CD4-positive, CD25-positive, alpha-beta regulatory T cell (primary cell): ENCODE data around the gene ZNF407. TPM values are rescaled to one million over a fixed set of nuclear protein-coding genes. Genes with fewer than 3 reads are reported as not detected.

ENCODE experiments used
- ATAC-seq, 2 donors: fragments of 150-1000 bp; cut with Tn5 transposase; one replicate each; pipeline ENCODE4 v1.10.0; 2021; ENCODE audit warnings: low read depth in 2 of 2, moderate number of reproducible peaks in 2 of 2, moderate library complexity in 1 of 2
- DNase-seq, 3 donors: peaks; one replicate each; pipeline versions ENCODE4 v3.0.0 to v3.0.0-alpha.2; 2012 to 2022; ENCODE audit warnings: mixed read lengths in 1 of 3
- H3K27ac ChIP-seq: one replicate; pipeline ENCODE4 v1.7.0; 2013; ENCODE audit warnings: mild to moderate bottlenecking, low read length; ENCODE audit not compliant: insufficient read depth, poor library complexity, severe bottlenecking
- H3K27me3 ChIP-seq: one replicate; pipeline ENCODE4 v1.7.0; 2013; ENCODE audit warnings: low read length; ENCODE audit not compliant: control insufficient read depth, insufficient read depth
- H3K36me3 ChIP-seq: one replicate; pipeline ENCODE4 v1.7.0; 2013; ENCODE audit warnings: mild to moderate bottlenecking, low read length, moderate library complexity; ENCODE audit not compliant: control insufficient read depth, insufficient read depth
- H3K4me1 ChIP-seq: 2 replicates; pipeline ENCODE4 v1.7.0; 2013; ENCODE audit warnings: mild to moderate bottlenecking, low read length; ENCODE audit not compliant: insufficient read depth, control insufficient read depth, poor library complexity, severe bottlenecking
- H3K4me3 ChIP-seq: one replicate; pipeline ENCODE4 v1.7.0; 2013; ENCODE audit warnings: low read depth, mild to moderate bottlenecking, low read length, moderate library complexity
- H3K9me3 ChIP-seq, 2 experiments: 1 replicate in 1 of 2; 2 replicates in 1 of 2; pipeline ENCODE4 v1.7.0; 2013; ENCODE audit warnings: low read length in 2 of 2, mild to moderate bottlenecking in 1 of 2, moderate library complexity in 1 of 2; ENCODE audit not compliant: control insufficient read depth in 2 of 2
- H3K27ac Mint-ChIP-seq, 3 donors: one replicate each; pipeline ENCODE4 v1.8.0; 2020 to 2022; ENCODE audit warnings: mild to moderate bottlenecking in 3 of 3, mixed read lengths in 3 of 3, moderate library complexity in 2 of 3
- H3K27me3 Mint-ChIP-seq: one replicate; pipeline ENCODE4 v1.8.0; 2022; ENCODE audit warnings: mild to moderate bottlenecking, mixed read lengths
- H3K36me3 Mint-ChIP-seq: one replicate; pipeline ENCODE4 v1.8.0; 2020; ENCODE audit warnings: mixed read lengths
- H3K4me1 Mint-ChIP-seq, 4 donors: one replicate each; pipeline ENCODE4 v1.8.0; 2020 to 2022; ENCODE audit warnings: mixed read lengths in 4 of 4, mild to moderate bottlenecking in 1 of 4
- H3K4me3 Mint-ChIP-seq, 4 donors: one replicate each; pipeline ENCODE4 v1.8.0; 2020 to 2022; ENCODE audit warnings: mild to moderate bottlenecking in 4 of 4, mixed read lengths in 4 of 4, moderate library complexity in 3 of 4
- H3K9me3 Mint-ChIP-seq, 7 donors: one replicate each; pipeline ENCODE4 v1.8.0; 2020 to 2022; ENCODE audit warnings: mixed read lengths in 7 of 7, mild to moderate bottlenecking in 3 of 7, moderate library complexity in 2 of 7
- polyA plus RNA-seq, 4 donors: library from polyadenylated mRNA; unstranded; fragments of 300-500 nt; fragmentation: Illumina TruSeq; gene quantifications; one replicate each; pipeline ENCODE4 v1.2.3, GENCODE V29; 2021
- total RNA-seq: library from RNA; stranded (reverse); gene quantifications from one replicate; pipeline ENCODE4 v1.2.3, GENCODE V29; 2022

The ZNF407 gene
- total and polyA plus RNA-seq, 5 donors from 2014 or later: 2.0 to 34.0 (median 3.8) TPM

GRCh38 chr18:74980669-74981068, 383.0 kb downstream of the ZNF407 start:
- DNase-seq (no peak), ATAC-seq (no peak)
- H3K27ac Mint-ChIP-seq: no peak overlapping the region
- Histone ChIP-seq H3K9me3 (no peaks in the 10 kb centered on the region), H3K27me3 (no peaks in the 10 kb centered on the region), H3K27ac (no peak overlapping the region), H3K36me3 (no peaks in the 10 kb centered on the region), H3K4me3 (no peak overlapping the region), H3K4me1 (no peaks in the 10 kb centered on the region)
- peaks cover 36% of the 10 kb centered on the region for H3K36me3 Mint-ChIP-seq
- peaks cover 0 to 6% (median 3%) of the 10 kb centered on the region in 4 donors for H3K4me1 Mint-ChIP-seq
- no peaks in the 10 kb centered on the region for H3K9me3 Mint-ChIP-seq
- no peaks in the 10 kb centered on the region for H3K27me3 Mint-ChIP-seq
- H3K4me3 Mint-ChIP-seq: no peak overlapping the region

- H3K27me3 ChIP-seq: no peaks in the 10 kb centered on the region
- no peak overlapping the region for H3K4me3 Mint-ChIP-seq
- H3K27ac Mint-ChIP-seq: no peak overlapping the region
- no peak for ATAC-seq
- H3K9me3 Mint-ChIP-seq: no peaks in the 10 kb centered on the region
- DNase-seq: no peak
- H3K4me1 ChIP-seq: no peaks in the 10 kb centered on the region
- no peaks in the 10 kb centered on the region for H3K9me3 ChIP-seq
- peaks cover 36% of the 10 kb centered on the region for H3K36me3 Mint-ChIP-seq
- H3K27me3 Mint-ChIP-seq: no peaks in the 10 kb centered on the region
- no peak overlapping the region for H3K27ac ChIP-seq
- H3K4me3 ChIP-seq: no peak overlapping the region
- peaks cover 0 to 6% (median 3%) of the 10 kb centered on the region in 4 donors for H3K4me1 Mint-ChIP-seq
- H3K36me3 ChIP-seq: no peaks in the 10 kb centered on the region
Measured at GRCh38 chr18:74981476-74981875, 383.8 kb downstream of the ZNF407 start.

GRCh38 chr18:74982946-74983635, 385.4 kb downstream of the ZNF407 start:
- H3K27ac Mint-ChIP-seq: no peak overlapping the region
- Histone ChIP-seq H3K27me3 (no peaks in the 10 kb centered on the region), H3K9me3 (no peaks in the 10 kb centered on the region), H3K36me3 (no peaks in the 10 kb centered on the region), H3K4me3 (no peak overlapping the region), H3K4me1 (no peaks in the 10 kb centered on the region), H3K27ac (no peak overlapping the region)
- no peak for DNase-seq
- H3K4me1 Mint-ChIP-seq: peaks cover 0 to 6% (median 1%) of the 10 kb centered on the region in 4 donors
- H3K9me3 Mint-ChIP-seq: no peaks in the 10 kb centered on the region
- no peaks in the 10 kb centered on the region for H3K27me3 Mint-ChIP-seq
- H3K36me3 Mint-ChIP-seq: peaks cover 23% of the 10 kb centered on the region
- ATAC-seq: no peak
- H3K4me3 Mint-ChIP-seq: no peak overlapping the region

- Histone ChIP-seq H3K36me3 (no peaks in the 10 kb centered on the region), H3K27me3 (no peaks in the 10 kb centered on the region), H3K27ac (no peak overlapping the region), H3K4me1 (peaks cover 22% of the 10 kb centered on the region), H3K4me3 (no peak overlapping the region), H3K9me3 (no peaks in the 10 kb centered on the region)
- Mint-ChIP-seq H3K9me3 (no peaks in the 10 kb centered on the region), H3K4me1 (peaks cover 18 to 46% (median 28%) of the 10 kb centered on the region in 4 donors), H3K4me3 (no peak overlapping the region), H3K27ac (peak overlapping the region in 1 of 3 donors; percentile 54), H3K27me3 (no peaks in the 10 kb centered on the region), H3K36me3 (peaks cover 5% of the 10 kb centered on the region)
- ATAC-seq (no peak), DNase-seq (peak in 1 of 3 donors; percentile 22)
Measured at GRCh38 chr18:74989134-74989533, 391.5 kb downstream of the ZNF407 start.

- peak overlapping the region; percentile 66 for H3K27ac ChIP-seq
- Mint-ChIP-seq H3K9me3 (no peaks in the 10 kb centered on the region), H3K27me3 (no peaks in the 10 kb centered on the region), H3K4me1 (peaks cover 28 to 61% (median 42%) of the 10 kb centered on the region in 4 donors), H3K27ac (peak overlapping the region; percentile 62 to 89 (median 79)), H3K36me3 (peaks cover 5% of the 10 kb centered on the region), H3K4me3 (peak overlapping the region in 3 of 4 donors; percentile 5 to 51 (median 5))
- peaks cover 36% of the 10 kb centered on the region for H3K4me1 ChIP-seq
- DNase-seq (peak in 1 of 3 donors; percentile 36), ATAC-seq (peak in 1 of 2 donors; percentile 15)
- H3K9me3 ChIP-seq: no peaks in the 10 kb centered on the region
- no peaks in the 10 kb centered on the region for H3K36me3 ChIP-seq
- peak overlapping the region; percentile 16 for H3K4me3 ChIP-seq
- no peaks in the 10 kb centered on the region for H3K27me3 ChIP-seq
Measured at GRCh38 chr18:74990563-74991081, 393.0 kb downstream of the ZNF407 start.

- ATAC-seq (peak; percentile 78 to 81), DNase-seq (peak in 2 of 3 donors; percentile 43 to 82)
- H3K36me3 ChIP-seq: no peaks in the 10 kb centered on the region
- H3K27ac Mint-ChIP-seq: peak overlapping the region; percentile 90 to 98 (median 96)
- H3K4me1 ChIP-seq: peaks cover 39% of the 10 kb centered on the region
- peaks cover 28 to 54% (median 46%) of the 10 kb centered on the region in 4 donors for H3K4me1 Mint-ChIP-seq
- H3K27me3 ChIP-seq: no peaks in the 10 kb centered on the region
- H3K4me3 ChIP-seq: peak overlapping the region; percentile 81
- H3K9me3 ChIP-seq: no peaks in the 10 kb centered on the region
- H3K4me3 Mint-ChIP-seq: peak overlapping the region; percentile 46 to 81 (median 66)
- peak overlapping the region; percentile 73 for H3K27ac ChIP-seq
- H3K9me3 Mint-ChIP-seq: no peaks in the 10 kb centered on the region
- no peaks in the 10 kb centered on the region for H3K27me3 Mint-ChIP-seq
- peaks cover 9% of the 10 kb centered on the region for H3K36me3 Mint-ChIP-seq
Measured at GRCh38 chr18:74994502-74995418, 397.1 kb downstream of the ZNF407 start.

- DNase-seq: no peak
- Mint-ChIP-seq H3K27ac (peak overlapping the region; percentile 90 to 98 (median 96)), H3K27me3 (no peaks in the 10 kb centered on the region), H3K9me3 (no peaks in the 10 kb centered on the region), H3K4me1 (peaks cover 26 to 48% (median 44%) of the 10 kb centered on the region in 4 donors), H3K4me3 (peak overlapping the region; percentile 46 to 81 (median 66)), H3K36me3 (peaks cover 9% of the 10 kb centered on the region)
- H3K4me1 ChIP-seq: peaks cover 39% of the 10 kb centered on the region
- no peaks in the 10 kb centered on the region for H3K27me3 ChIP-seq
- H3K9me3 ChIP-seq: no peaks in the 10 kb centered on the region
- ATAC-seq: no peak
- H3K36me3 ChIP-seq: no peaks in the 10 kb centered on the region
- peak overlapping the region; percentile 73 for H3K27ac ChIP-seq
- peak overlapping the region; percentile 81 for H3K4me3 ChIP-seq
Measured at GRCh38 chr18:74995419-74995736, 397.7 kb downstream of the ZNF407 start.
